Mononuclear cell (primary cell): ENCODE results near the gene SAPCD2. TPM values are rescaled to one million over a fixed set of nuclear protein-coding genes. Genes with fewer than 3 reads are reported as not detected.

Source experiments
- H3K27me3 ChIP-seq: 2 replicates; pipeline ENCODE4 v1.6.0; 2011; ENCODE audit warnings: low read length, control low read depth; ENCODE audit not compliant: insufficient read depth
- H3K4me1 ChIP-seq: 2 replicates; pipeline ENCODE4 v1.5.1; 2011; ENCODE audit warnings: mild to moderate bottlenecking, low read length, control low read depth; ENCODE audit not compliant: insufficient read depth
- H3K4me3 ChIP-seq: 2 replicates; pipeline ENCODE4 v1.5.1; 2011; ENCODE audit warnings: mild to moderate bottlenecking, low read length, moderate library complexity
- H3K9me3 ChIP-seq: 2 replicates; pipeline ENCODE4 v1.5.1; 2011; ENCODE audit warnings: low read depth, mild to moderate bottlenecking, control low read depth, low read length
- total RNA-seq: library from RNA; depleted of rRNA; stranded (reverse); fragments of >200 nt; gene quantifications from one replicate; pipeline ENCODE4 v1.2.3, GENCODE V29; 2012

SAPCD2 gene
- total RNA-seq, 1 donor = 3.3 TPM

- Histone ChIP-seq H3K27me3 (no peaks in the 10 kb centered on the region), H3K4me1 (peaks cover 15% of the 10 kb centered on the region), H3K9me3 (no peaks in the 10 kb centered on the region), H3K4me3 (peak overlapping the region; percentile 15)
Observed at GRCh38 chr9:137095664-137096517, 25.5 kb upstream of the SAPCD2 start.

- no peaks in the 10 kb centered on the region for H3K9me3 ChIP-seq
- H3K4me3 ChIP-seq = no peak overlapping the region
- H3K27me3 ChIP-seq = no peaks in the 10 kb centered on the region
- H3K4me1 ChIP-seq = peaks cover 29% of the 10 kb centered on the region
Observed at GRCh38 chr9:137089232-137089947, 19.0 kb upstream of the SAPCD2 start.

- no peak overlapping the region for H3K4me3 ChIP-seq
- no peaks in the 10 kb centered on the region for H3K9me3 ChIP-seq
Observed at GRCh38 chr9:137088121-137088520, 17.8 kb upstream of the SAPCD2 start.

GRCh38 chr9:137087409-137087925 lies 17.1 kb upstream of the SAPCD2 start:
- no peaks in the 10 kb centered on the region for H3K9me3 ChIP-seq
- H3K4me3 ChIP-seq = peak overlapping the region; percentile 67
- H3K4me1 ChIP-seq = peaks cover 29% of the 10 kb centered on the region
- H3K27me3 ChIP-seq = no peaks in the 10 kb centered on the region

More at GRCh38 chr9:137088121-137088520, 17.8 kb upstream of the SAPCD2 start:
- Histone ChIP-seq H3K4me1 (peaks cover 29% of the 10 kb centered on the region), H3K27me3 (no peaks in the 10 kb centered on the region)

GRCh38 chr9:137086531-137087408 lies 16.4 kb upstream of the SAPCD2 start, which contains the start of gene MAN1B1:
Gene MAN1B1, plus strand, starts transcription at chr9:137086985. Its CDS starts 15 bp downstream, at chr9:137087000.
- H3K4me1 ChIP-seq = peaks cover 29% of the 10 kb centered on the region
- no peaks in the 10 kb centered on the region for H3K9me3 ChIP-seq
- no peaks in the 10 kb centered on the region for H3K27me3 ChIP-seq
- peak within 1 kb of the TSS; percentile 67 for H3K4me3 ChIP-seq

GRCh38 chr9:137085920-137086530 lies 15.7 kb upstream of the SAPCD2 start:
- Histone ChIP-seq H3K9me3 (no peaks in the 10 kb centered on the region), H3K4me3 (peak overlapping the region; percentile 67), H3K4me1 (peaks cover 29% of the 10 kb centered on the region), H3K27me3 (no peaks in the 10 kb centered on the region)

- no peaks in the 10 kb centered on the region for H3K27me3 ChIP-seq
- no peak overlapping the region for H3K4me3 ChIP-seq
- peaks cover 29% of the 10 kb centered on the region for H3K4me1 ChIP-seq
- no peaks in the 10 kb centered on the region for H3K9me3 ChIP-seq
Observed at GRCh38 chr9:137084526-137084925, 14.2 kb upstream of the SAPCD2 start.

- Histone ChIP-seq H3K4me3 (no peak overlapping the region), H3K27me3 (no peaks in the 10 kb centered on the region), H3K9me3 (no peaks in the 10 kb centered on the region), H3K4me1 (peaks cover 33% of the 10 kb centered on the region)
Observed at GRCh38 chr9:137083394-137084004, 13.1 kb upstream of the SAPCD2 start.

GRCh38 chr9:137082925-137083290 lies 12.6 kb upstream of the SAPCD2 start:
- H3K4me1 ChIP-seq = peaks cover 32% of the 10 kb centered on the region
- H3K4me3 ChIP-seq = no peak overlapping the region
- H3K9me3 ChIP-seq = no peaks in the 10 kb centered on the region

GRCh38 chr9:137082222-137082924 lies 12.0 kb upstream of the SAPCD2 start:
- Histone ChIP-seq H3K4me1 (peaks cover 27% of the 10 kb centered on the region), H3K27me3 (no peaks in the 10 kb centered on the region), H3K4me3 (no peak overlapping the region), H3K9me3 (no peaks in the 10 kb centered on the region)

More at GRCh38 chr9:137082925-137083290, 12.6 kb upstream of the SAPCD2 start:
- H3K27me3 ChIP-seq = no peaks in the 10 kb centered on the region

GRCh38 chr9:137080260-137081122 lies 10.1 kb upstream of the SAPCD2 start:
- H3K4me3 ChIP-seq = no peak overlapping the region
- peaks cover 30% of the 10 kb centered on the region for H3K4me1 ChIP-seq
- H3K9me3 ChIP-seq = no peaks in the 10 kb centered on the region
- H3K27me3 ChIP-seq = no peaks in the 10 kb centered on the region

- no peaks in the 10 kb centered on the region for H3K9me3 ChIP-seq
- H3K4me1 ChIP-seq = peaks cover 34% of the 10 kb centered on the region
- no peaks in the 10 kb centered on the region for H3K27me3 ChIP-seq
- no peak overlapping the region for H3K4me3 ChIP-seq
Observed at GRCh38 chr9:137079401-137079787, 9.0 kb upstream of the SAPCD2 start.
